Fibroblast of mammary gland (primary cell): ENCODE measurements around the gene MDM2.

Experiments
- DNase-seq: peaks from one replicate; pipeline ENCODE4 v3.0.0-alpha.2; 2010; ENCODE audit warnings: low read depth
- H3K4me3 ChIP-seq: 2 replicates; pipeline ENCODE4 v1.5.1; 2011; ENCODE audit warnings: low read depth, mild to moderate bottlenecking, low read length, moderate library complexity; ENCODE audit not compliant: control insufficient read depth
- TF ChIP-seq, protein P1 (sequence below): conservative IDR thresholded peaks from 2 replicates; pipeline ENCODE4 v1.5.1; 2011; ENCODE audit warnings: low read depth, low read length, inconsistent platforms; ENCODE audit not compliant: control insufficient read depth, insufficient read depth

Gene MDM2

DNA sequence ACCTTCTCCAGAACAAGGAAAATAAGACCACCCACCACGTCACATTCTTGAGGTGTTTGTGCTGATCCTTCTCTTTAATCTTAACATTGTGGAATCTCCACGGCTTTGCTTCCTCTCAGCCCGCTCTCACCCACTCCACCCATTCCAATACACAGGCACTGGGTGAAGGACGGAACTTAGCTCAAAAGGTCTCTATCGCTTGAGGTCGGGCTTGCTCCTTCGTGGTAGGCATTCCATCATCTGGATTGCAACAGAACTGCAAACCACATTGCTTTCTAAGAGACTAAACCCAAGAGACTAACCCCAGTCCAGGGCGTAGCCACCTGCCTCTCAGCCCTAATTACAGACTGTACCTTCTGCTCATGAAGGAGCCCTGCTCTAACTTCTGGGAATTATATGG lies 24.0 kb upstream of the MDM2 start:
- no peak for DNase-seq
- no peak overlapping the region for H3K4me3 ChIP-seq
- TF ChIP-seq, protein P1, sequence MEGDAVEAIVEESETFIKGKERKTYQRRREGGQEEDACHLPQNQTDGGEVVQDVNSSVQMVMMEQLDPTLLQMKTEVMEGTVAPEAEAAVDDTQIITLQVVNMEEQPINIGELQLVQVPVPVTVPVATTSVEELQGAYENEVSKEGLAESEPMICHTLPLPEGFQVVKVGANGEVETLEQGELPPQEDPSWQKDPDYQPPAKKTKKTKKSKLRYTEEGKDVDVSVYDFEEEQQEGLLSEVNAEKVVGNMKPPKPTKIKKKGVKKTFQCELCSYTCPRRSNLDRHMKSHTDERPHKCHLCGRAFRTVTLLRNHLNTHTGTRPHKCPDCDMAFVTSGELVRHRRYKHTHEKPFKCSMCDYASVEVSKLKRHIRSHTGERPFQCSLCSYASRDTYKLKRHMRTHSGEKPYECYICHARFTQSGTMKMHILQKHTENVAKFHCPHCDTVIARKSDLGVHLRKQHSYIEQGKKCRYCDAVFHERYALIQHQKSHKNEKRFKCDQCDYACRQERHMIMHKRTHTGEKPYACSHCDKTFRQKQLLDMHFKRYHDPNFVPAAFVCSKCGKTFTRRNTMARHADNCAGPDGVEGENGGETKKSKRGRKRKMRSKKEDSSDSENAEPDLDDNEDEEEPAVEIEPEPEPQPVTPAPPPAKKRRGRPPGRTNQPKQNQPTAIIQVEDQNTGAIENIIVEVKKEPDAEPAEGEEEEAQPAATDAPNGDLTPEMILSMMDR, result no peak

GRCh38 chr12:68785358-68785757 lies 22.6 kb upstream of the MDM2 start:
- no peak overlapping the region for H3K4me3 ChIP-seq
- TF ChIP-seq, protein P1, result no peak
- peak; percentile 55 for DNase-seq

DNA sequence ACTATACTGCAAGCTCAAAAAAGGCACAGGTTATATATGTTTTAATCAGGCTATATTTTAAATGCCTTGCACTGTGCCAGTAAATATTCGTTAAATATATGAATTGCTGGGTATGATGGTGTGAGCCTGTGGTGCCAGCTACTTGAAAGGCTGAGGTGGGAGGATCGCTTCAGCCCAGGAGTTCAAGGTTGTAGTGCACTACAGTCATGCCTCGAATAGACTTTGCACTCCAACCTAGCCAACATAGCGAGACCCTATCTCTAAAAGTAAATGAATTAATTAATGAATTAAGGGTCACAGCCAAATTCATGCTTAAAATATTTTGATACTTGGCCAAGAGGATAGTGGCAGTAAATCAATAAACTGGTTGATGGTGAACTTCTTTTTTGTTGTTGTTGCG lies 22.2 kb upstream of the MDM2 start:
- H3K4me3 ChIP-seq, result no peak overlapping the region
- no peak for DNase-seq
- TF ChIP-seq, protein P1, result no peak

DNA sequence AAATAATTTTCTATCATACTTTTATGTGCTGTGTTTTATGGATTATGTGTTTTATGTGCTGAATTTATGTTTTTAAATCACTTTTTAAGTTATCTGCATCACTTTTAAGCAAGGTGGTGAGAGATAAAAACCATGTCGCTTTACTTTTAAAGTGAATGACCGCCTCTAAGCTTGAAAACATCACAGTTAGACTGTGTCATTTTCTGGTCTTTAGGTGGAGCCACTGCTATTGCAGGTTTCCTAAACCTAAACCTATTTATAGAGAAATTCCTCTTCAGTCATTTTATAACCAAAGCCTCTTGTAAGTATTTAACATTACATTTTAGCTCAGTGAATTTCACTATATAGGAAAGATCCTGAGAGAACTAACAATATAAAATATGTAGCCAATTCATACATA lies 21.0 kb upstream of the MDM2 start:
- H3K4me3 ChIP-seq, result no peak overlapping the region
- DNase-seq, result no peak
- TF ChIP-seq, protein P1, result peak; percentile 4

GRCh38 chr12:68788554-68789143 lies 19.3 kb upstream of the MDM2 start:
- TF ChIP-seq, protein P1, result no peak
- DNase-seq, result no peak

DNA sequence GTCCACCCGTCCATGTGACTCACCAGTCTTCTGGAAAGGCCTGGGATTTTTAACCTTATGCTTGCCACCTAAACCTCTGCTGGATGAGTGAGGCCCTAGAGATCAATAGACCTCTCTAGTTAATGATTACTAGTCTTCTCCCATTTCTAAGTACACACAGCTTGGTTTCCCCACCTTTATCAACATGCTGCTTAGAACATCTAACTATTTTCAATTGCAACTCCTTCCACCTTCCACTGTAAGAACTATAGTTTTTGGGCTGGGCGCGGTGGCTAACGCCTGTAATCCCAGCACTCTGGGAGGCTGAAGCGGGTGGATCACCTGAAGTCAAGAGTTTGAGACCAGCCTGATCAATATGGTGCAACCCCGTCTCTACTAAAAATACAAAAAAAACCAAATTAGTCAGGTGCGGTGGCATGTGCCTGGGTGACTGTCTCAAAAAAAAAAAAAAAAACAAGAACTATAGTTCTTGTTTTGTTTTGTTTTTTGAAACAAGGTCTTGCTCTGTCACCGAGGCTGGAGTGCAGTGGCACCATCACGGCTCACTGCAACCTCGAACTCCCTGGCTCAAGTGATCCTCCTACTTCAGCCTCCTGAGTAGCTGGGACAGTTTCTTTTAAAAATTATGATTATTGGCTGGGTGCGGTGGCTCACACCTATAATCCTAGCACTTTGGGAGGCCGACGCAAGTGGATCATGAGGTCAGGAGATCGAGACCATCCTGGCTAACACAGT lies 18.7 kb upstream of the MDM2 start:
- DNase-seq, result no peak
- no peak overlapping the region for H3K4me3 ChIP-seq
- TF ChIP-seq, protein P1, result no peak

More at GRCh38 chr12:68788554-68789143, 19.3 kb upstream of the MDM2 start:
- no peak overlapping the region for H3K4me3 ChIP-seq
